ENCODE data around the gene ENG. TPM values are rescaled to one million over a fixed set of nuclear protein-coding genes. Genes with fewer than 3 reads are reported as not detected.

ENG gene
- total and polyA plus RNA-seq, 2 experiments from 2014 or later, result 1.4 to 2.6 TPM

- TF ChIP-seq, protein P1, sequence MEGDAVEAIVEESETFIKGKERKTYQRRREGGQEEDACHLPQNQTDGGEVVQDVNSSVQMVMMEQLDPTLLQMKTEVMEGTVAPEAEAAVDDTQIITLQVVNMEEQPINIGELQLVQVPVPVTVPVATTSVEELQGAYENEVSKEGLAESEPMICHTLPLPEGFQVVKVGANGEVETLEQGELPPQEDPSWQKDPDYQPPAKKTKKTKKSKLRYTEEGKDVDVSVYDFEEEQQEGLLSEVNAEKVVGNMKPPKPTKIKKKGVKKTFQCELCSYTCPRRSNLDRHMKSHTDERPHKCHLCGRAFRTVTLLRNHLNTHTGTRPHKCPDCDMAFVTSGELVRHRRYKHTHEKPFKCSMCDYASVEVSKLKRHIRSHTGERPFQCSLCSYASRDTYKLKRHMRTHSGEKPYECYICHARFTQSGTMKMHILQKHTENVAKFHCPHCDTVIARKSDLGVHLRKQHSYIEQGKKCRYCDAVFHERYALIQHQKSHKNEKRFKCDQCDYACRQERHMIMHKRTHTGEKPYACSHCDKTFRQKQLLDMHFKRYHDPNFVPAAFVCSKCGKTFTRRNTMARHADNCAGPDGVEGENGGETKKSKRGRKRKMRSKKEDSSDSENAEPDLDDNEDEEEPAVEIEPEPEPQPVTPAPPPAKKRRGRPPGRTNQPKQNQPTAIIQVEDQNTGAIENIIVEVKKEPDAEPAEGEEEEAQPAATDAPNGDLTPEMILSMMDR (conservative IDR thresholded peaks at IDR 0.05; ENCODE audit: low read depth in 2 of 2), result no peak
- TF ChIP-seq JUNB (IDR thresholded peaks at IDR 0.05; ENCODE audit: unreplicated experiment), result no peak
Observed at GRCh38 chr9:127829205-127829906, 25.1 kb downstream of the ENG start (continued).

GRCh38 chr9:127828262-127829031 lies 26.0 kb downstream of the ENG start:
- Mint-ChIP-seq H3K36me3 (ENCODE audit: low read depth) (no peaks in the 10 kb centered on the region), H3K27me3 (ENCODE audit: insufficient read depth, low read depth, poor library complexity) (peaks cover 20% of the 10 kb centered on the region), H3K27ac (no peak overlapping the region; the same call in 1 of the 2 replicates), H3K4me1 (peaks cover 37% of the 10 kb centered on the region), H3K4me3 (peak overlapping the region; percentile 67), H3K9me3 (no peaks in the 10 kb centered on the region; the same call in 2 of the 3 replicates)
- Histone ChIP-seq H4K20me1 (replicated peaks; ENCODE audit: insufficient read depth) (no peaks in the 10 kb centered on the region), H3K27ac (ENCODE audit: low read depth) (peak overlapping the region; percentile 75), H3F3A (replicated peaks; ENCODE audit: low read depth) (peaks cover 14% of the 10 kb centered on the region), H3K36me3 (ENCODE audit: insufficient read depth) (no peaks in the 10 kb centered on the region; the same call in 1 of the 2 replicates), H3K4me3 (peak overlapping the region; percentile 53), H3K9me2 (ENCODE audit: insufficient read depth) (no peaks in the 10 kb centered on the region), H2AFZ (peak overlapping the region; percentile 97), H3K4me1 (ENCODE audit: insufficient read depth) (peaks cover 8% of the 10 kb centered on the region), H3K79me2 (replicated peaks; ENCODE audit: insufficient read depth) (no peaks in the 10 kb centered on the region), H3K27me3 (ENCODE audit: insufficient read depth) (peaks cover 12% of the 10 kb centered on the region; the same call in 1 of the 2 replicates), H3K4me2 (peak overlapping the region; percentile 80)
- ATAC-seq (peak; percentile 76), DNase-seq (ENCODE audit: low spot score) (peak; percentile 99)
- TF ChIP-seq NANOG (IDR thresholded peaks at IDR 0.05; ENCODE audit: borderline replicate concordance) (no peak), EZH2 (IDR thresholded peaks at IDR 0.05; ENCODE audit: low read depth, unreplicated experiment) (no peak), POLR2AphosphoS5 (IDR thresholded peaks at IDR 0.05; ENCODE audit: low read depth) (peak; percentile 67)
- TF ChIP-seq, protein P1 (conservative IDR thresholded peaks at IDR 0.05; ENCODE audit: low read depth in 2 of 2), result peak in 1 of 2 experiments; percentile 16; a peak in 2 of 4 replicates

Measured in GM23338 (cell line).